Immature natural killer cell (primary cell): Measurements from ENCODE around the gene BICDL2. TPM values are rescaled to one million over a fixed set of nuclear protein-coding genes. Genes with fewer than 3 reads are reported as not detected.
A peak's percentile ranks its signal among the peaks of the same experiment; 100 is the strongest.

Experiments
- DNase-seq, 3 donors: peaks; one replicate each; pipeline ENCODE4 v3.0.0; 2022; ENCODE audit warnings: mixed read lengths in 1 of 3
- H3K27ac Mint-ChIP-seq, 6 donors: one replicate each; pipeline ENCODE4 v1.8.0; 2020; ENCODE audit warnings: mixed read lengths in 6 of 6, mild to moderate bottlenecking in 5 of 6, inconsistent platforms in 4 of 6, moderate library complexity in 3 of 6
- H3K27me3 Mint-ChIP-seq, 3 donors: one replicate each; pipeline ENCODE4 v1.8.0; 2020 to 2021; ENCODE audit warnings: low read depth in 3 of 3, mild to moderate bottlenecking in 3 of 3, mixed read lengths in 3 of 3, moderate library complexity in 3 of 3, inconsistent platforms in 1 of 3
- H3K36me3 Mint-ChIP-seq, 3 donors: one replicate each; pipeline ENCODE4 v1.8.0; 2020; ENCODE audit warnings: mixed read lengths in 3 of 3, inconsistent platforms in 2 of 3, mild to moderate bottlenecking in 2 of 3
- H3K4me1 Mint-ChIP-seq, 2 donors: one replicate each; pipeline ENCODE4 v1.8.0; 2020; ENCODE audit warnings: inconsistent platforms in 2 of 2, mild to moderate bottlenecking in 2 of 2, mixed read lengths in 2 of 2, moderate library complexity in 1 of 2
- H3K4me3 Mint-ChIP-seq, 5 donors: one replicate each; pipeline ENCODE4 v1.8.0; 2020; ENCODE audit warnings: mild to moderate bottlenecking in 5 of 5, mixed read lengths in 5 of 5, inconsistent platforms in 3 of 5, moderate library complexity in 3 of 5
- H3K9me3 Mint-ChIP-seq, 6 donors: one replicate each; pipeline ENCODE4 v1.8.0; 2020; ENCODE audit warnings: mild to moderate bottlenecking in 6 of 6, mixed read lengths in 6 of 6, inconsistent platforms in 4 of 6, moderate library complexity in 3 of 6
- polyA plus RNA-seq, 3 donors: library from polyadenylated mRNA; unstranded; fragments of 300-500 nt; fragmentation: Illumina TruSeq; gene quantifications; one replicate each; pipeline ENCODE4 v1.2.3, GENCODE V29; 2021

The BICDL2 gene
- polyA plus RNA-seq, 3 donors from 2014 or later, result not detected

DNA sequence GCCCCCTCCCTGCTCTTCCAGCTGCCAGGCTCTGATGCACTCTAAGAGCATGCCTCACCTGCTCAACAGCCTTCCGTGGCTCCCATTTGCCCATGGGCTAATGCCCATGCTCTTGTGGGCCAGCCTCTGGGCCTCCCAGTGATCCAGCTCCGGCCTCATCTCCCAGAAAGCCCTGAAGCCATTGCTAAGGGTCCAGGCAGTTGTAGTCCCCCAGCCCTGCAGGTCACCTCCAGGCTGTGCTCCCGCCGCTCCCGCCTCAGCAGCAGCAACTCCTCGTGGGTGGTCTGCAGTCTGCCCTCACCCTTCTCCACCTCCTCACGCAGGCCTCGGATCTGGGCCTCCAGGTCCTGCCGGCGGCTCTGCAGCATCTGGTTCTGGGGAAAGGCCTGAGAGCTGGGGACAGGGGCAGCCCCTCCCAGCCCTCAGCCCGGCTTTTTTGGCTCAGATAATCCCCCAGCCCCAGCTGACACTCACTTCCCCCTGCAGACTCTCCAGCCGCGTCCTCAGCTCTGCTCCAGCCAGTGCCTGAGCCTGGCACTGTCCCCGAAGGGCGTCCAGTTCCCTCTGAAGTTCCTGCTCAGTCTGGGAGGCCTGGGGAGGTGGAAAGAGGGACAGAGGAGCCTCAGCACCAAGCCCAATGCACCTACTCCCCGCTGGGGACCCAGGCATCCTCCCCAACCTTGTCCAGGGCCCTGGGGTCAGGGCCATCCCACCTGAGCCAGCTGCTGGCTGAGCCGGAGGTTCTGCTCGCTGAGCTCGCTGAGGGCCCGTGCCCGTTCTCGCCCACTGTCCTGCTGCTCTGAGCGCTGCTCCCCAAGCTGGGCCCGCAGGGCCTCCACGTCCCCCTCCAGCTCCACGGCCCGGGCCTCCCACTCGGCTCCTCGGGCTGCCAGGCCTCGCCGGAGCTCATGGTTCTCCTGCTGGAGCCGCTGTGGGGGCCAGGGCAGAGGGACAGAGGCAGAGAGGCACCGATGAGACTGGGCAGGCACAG is 6.2 kb downstream of the BICDL2 start:
- peaks cover 6 to 11% of the 10 kb centered on the region in 2 donors for H3K4me1 Mint-ChIP-seq

DNA sequence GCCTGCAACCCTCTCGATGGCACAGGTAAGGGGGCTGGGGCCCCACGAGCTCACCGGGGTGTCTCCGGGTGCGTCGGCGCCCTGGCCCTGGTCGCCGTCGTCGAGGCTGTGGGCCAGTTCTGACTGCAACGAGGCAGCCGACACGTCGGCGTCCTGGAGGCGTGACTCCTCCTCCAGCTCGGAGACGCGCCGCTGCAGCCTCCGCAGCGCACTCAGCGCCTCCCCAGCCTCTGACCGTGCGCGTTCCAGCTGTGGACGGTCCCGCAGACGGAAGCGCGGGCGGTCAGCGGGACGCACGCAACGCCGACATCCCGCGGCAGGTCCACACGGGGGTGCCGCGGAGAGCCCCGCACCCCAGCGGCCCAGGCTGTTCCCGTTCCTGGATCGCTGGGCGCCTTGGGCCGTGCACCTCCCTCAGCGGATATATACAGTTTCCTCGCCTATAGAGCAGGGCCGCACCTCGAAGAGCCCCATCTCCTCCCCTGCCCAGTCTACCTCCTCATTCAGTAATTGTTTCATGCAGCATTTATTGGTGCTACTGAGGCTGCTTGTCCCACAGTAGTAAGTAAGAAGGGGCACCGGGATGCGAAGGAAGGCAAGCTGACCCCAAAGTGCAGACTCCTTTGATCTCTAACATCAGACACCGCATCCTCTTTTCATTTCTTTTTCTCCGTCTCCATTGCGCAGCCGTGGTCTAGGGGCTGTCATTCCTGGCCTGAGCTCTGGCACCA is 7.1 kb downstream of the BICDL2 start:
- H3K4me3 Mint-ChIP-seq, result peak overlapping the region in 4 of 5 donors; percentile 1 to 68 (median 18)
- peaks cover 13 to 24% (median 23%) of the 10 kb centered on the region in 3 donors for H3K27me3 Mint-ChIP-seq
- DNase-seq, result no peak
- H3K9me3 Mint-ChIP-seq, result peaks cover 0 to 1% (median 0%) of the 10 kb centered on the region in 6 donors
- peaks cover 6 to 11% of the 10 kb centered on the region in 2 donors for H3K4me1 Mint-ChIP-seq
- H3K36me3 Mint-ChIP-seq, result peaks cover 4 to 12% (median 4%) of the 10 kb centered on the region in 3 donors
- no peak overlapping the region for H3K27ac Mint-ChIP-seq

More for the DNA sequence above, 6.2 kb downstream of the BICDL2 start:
- Mint-ChIP-seq H3K36me3 (peaks cover 4 to 12% (median 4%) of the 10 kb centered on the region in 3 donors), H3K9me3 (peaks cover 0 to 1% (median 0%) of the 10 kb centered on the region in 6 donors), H3K27ac (no peak overlapping the region), H3K27me3 (peaks cover 16 to 29% (median 23%) of the 10 kb centered on the region in 3 donors), H3K4me3 (peak overlapping the region in 4 of 5 donors; percentile 1 to 68 (median 18))
- DNase-seq, result no peak

DNA sequence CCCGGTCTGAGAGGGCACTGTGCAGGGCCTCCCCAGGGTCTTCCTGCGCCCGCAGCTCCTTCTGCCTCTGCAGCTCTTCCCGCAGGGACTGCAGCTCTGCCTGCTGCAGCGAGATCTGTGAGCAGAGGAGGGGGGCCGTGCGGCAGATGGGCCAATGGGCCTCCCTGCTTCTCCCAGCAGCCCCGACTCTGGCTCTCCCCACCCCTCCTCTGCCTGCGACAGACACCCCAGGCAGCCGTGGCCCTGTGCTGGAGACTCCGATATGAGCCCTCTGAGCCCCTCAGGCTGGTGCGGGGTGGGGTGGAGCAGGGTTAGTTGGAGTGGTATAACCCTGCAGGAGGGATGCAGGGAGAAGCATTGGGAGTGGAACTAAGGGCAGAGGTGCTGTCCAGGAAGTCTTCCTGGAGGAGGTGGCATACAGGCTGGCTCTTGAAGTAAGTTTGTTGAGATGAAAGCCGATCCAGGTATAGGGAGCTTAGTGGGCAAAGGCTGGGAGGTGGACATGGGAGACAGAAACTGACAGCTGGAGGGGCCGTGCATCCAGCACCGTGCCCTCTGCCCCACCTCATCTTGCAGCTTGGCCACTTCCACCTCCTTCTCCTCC is 7.9 kb downstream of the BICDL2 start:
- peaks cover 4 to 15% (median 7%) of the 10 kb centered on the region in 3 donors for H3K36me3 Mint-ChIP-seq
- H3K27me3 Mint-ChIP-seq, result peaks cover 14 to 21% (median 20%) of the 10 kb centered on the region in 3 donors
- no peak overlapping the region for H3K27ac Mint-ChIP-seq
- peaks cover 13 to 17% of the 10 kb centered on the region in 2 donors for H3K4me1 Mint-ChIP-seq
- peaks cover 0 to 1% (median 0%) of the 10 kb centered on the region in 6 donors for H3K9me3 Mint-ChIP-seq
- no peak for DNase-seq
- H3K4me3 Mint-ChIP-seq, result no peak overlapping the region

DNA sequence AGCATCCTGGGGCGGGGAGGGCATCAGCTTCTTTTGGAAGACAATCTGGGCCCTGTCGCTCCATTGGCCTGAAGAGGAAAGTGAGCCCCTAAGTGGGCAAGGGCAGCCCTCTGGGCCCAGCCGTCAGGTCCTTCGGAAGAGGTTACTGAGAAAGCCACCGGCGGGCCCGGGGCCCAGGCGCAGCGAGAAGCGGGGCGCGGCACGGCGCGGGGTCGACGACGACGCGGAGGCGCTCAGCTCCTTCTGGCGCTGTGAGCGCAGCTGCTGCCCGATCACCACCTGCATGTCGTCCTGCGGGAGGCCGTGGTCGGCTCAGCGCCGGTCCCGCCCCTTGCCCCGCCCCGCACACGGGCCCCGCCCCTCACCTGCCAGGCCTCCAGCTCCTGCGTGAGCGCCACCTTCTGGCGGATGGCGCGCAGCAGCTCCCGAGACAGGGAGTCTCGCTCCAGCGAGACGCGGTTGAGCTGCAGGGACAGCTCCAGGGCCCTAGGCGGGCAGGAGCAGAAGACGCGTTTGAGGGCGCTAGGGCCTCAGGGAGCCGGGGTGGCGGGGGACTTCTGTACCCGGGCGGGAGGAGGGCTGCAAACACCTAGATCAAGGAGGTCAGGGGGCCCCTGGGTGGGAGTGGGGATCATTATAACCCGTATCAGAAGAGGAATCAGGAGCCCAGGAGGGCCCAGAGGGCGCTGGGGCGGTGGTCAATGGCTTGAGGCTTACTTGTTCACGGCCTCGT is 8.6 kb downstream of the BICDL2 start:
- Mint-ChIP-seq H3K9me3 (peaks cover 0 to 1% (median 0%) of the 10 kb centered on the region in 6 donors), H3K4me3 (peak overlapping the region in 2 of 5 donors; percentile 33 to 44), H3K27me3 (peaks cover 10 to 17% (median 14%) of the 10 kb centered on the region in 3 donors), H3K4me1 (peaks cover 19 to 23% of the 10 kb centered on the region in 2 donors), H3K27ac (no peak overlapping the region), H3K36me3 (peaks cover 4 to 15% (median 7%) of the 10 kb centered on the region in 3 donors)
- peak; percentile 73 to 75 (median 75) for DNase-seq

DNA sequence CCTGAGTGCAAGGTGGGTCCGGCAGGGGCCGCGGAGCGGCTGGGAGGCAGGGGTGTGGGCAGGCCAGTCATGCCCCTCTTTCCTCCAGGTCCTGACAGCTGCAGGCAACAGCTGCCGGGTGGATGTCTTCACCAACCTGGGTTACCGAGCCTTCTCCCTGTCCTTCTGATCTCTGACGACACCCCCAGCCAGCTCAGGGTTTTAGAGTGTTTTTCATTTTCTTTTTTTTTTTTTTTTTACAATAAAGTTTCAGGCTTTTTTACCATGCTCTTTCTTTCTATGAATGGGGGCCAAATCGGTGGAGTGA is 9.3 kb downstream of the BICDL2 start:
- no peak overlapping the region for H3K27ac Mint-ChIP-seq
- H3K9me3 Mint-ChIP-seq, result peaks cover 0 to 1% (median 0%) of the 10 kb centered on the region in 6 donors
- peaks cover 26 to 30% of the 10 kb centered on the region in 2 donors for H3K4me1 Mint-ChIP-seq
- DNase-seq, result no peak
- peaks cover 6 to 11% (median 10%) of the 10 kb centered on the region in 3 donors for H3K27me3 Mint-ChIP-seq
- no peak overlapping the region for H3K4me3 Mint-ChIP-seq
- H3K36me3 Mint-ChIP-seq, result peaks cover 4 to 15% (median 7%) of the 10 kb centered on the region in 3 donors

DNA sequence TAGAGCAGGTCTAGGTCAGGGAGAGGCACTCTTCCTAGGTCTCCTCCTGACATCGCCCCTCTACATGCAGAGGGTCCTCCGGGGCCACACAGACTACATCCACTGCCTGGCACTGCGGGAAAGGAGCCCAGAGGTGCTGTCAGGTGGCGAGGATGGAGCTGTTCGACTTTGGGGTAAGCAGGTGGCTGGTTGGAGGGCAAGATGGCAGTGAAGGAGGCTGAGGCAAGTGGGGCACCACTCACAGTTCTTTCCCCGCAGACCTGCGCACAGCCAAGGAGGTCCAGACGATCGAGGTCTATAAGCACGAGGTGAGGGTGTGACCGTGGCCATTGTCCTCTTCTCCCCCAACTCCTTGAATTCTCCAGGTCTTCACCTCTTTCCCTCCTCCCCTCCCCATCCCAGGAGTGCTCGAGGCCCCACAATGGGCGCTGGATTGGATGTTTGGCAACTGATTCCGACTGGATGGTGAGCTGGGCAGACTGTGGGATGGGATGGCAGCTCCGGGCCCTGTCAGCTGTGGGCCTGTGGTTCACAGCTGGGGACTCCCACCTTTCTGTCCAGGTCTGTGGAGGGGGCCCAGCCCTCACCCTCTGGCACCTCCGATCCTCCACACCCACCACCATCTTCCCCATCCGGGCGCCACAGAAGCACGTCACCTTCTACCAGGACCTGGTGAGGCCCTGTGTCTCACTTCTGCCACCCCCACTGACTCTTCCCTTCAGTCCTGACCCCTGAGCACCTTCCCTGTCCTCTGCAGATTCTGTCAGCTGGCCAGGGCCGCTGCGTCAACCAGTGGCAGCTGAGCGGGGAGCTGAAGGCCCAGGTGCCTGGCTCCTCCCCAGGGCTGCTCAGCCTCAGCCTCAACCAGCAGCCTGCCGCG is 9.9 kb downstream of the BICDL2 start:
- DNase-seq, result no peak
- Mint-ChIP-seq H3K4me1 (peaks cover 32 to 36% of the 10 kb centered on the region in 2 donors), H3K9me3 (peaks cover 0 to 1% (median 0%) of the 10 kb centered on the region in 6 donors), H3K4me3 (no peak overlapping the region), H3K27me3 (peaks cover 5 to 10% (median 9%) of the 10 kb centered on the region in 3 donors), H3K36me3 (peaks cover 4 to 15% (median 7%) of the 10 kb centered on the region in 3 donors), H3K27ac (peak overlapping the region in 1 of 6 donors; percentile 24)

DNA sequence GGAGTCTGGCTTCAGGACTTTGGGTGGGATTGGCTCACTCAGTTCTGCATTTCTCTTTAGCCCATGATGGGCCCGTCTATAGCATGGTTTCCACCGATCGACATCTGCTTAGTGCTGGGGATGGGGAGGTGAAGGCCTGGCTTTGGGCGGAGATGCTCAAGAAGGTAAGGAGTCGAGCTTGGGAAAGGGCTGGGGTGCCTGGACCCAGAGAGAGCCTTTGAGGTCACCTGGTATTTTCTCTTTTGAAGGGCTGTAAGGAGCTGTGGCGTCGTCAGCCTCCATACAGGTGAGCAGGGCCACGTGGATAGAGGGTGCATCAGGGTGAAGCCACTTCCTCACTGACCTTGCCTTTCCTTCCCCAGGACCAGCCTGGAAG is 10.8 kb downstream of the BICDL2 start:
- peaks cover 4 to 15% (median 7%) of the 10 kb centered on the region in 3 donors for H3K36me3 Mint-ChIP-seq
- H3K27ac Mint-ChIP-seq, result no peak overlapping the region
- H3K9me3 Mint-ChIP-seq, result no peaks in the 10 kb centered on the region
- DNase-seq, result no peak
- no peak overlapping the region for H3K4me3 Mint-ChIP-seq
- peaks cover 40 to 43% of the 10 kb centered on the region in 2 donors for H3K4me1 Mint-ChIP-seq
- H3K27me3 Mint-ChIP-seq, result peaks cover 8 to 12% (median 9%) of the 10 kb centered on the region in 3 donors

DNA sequence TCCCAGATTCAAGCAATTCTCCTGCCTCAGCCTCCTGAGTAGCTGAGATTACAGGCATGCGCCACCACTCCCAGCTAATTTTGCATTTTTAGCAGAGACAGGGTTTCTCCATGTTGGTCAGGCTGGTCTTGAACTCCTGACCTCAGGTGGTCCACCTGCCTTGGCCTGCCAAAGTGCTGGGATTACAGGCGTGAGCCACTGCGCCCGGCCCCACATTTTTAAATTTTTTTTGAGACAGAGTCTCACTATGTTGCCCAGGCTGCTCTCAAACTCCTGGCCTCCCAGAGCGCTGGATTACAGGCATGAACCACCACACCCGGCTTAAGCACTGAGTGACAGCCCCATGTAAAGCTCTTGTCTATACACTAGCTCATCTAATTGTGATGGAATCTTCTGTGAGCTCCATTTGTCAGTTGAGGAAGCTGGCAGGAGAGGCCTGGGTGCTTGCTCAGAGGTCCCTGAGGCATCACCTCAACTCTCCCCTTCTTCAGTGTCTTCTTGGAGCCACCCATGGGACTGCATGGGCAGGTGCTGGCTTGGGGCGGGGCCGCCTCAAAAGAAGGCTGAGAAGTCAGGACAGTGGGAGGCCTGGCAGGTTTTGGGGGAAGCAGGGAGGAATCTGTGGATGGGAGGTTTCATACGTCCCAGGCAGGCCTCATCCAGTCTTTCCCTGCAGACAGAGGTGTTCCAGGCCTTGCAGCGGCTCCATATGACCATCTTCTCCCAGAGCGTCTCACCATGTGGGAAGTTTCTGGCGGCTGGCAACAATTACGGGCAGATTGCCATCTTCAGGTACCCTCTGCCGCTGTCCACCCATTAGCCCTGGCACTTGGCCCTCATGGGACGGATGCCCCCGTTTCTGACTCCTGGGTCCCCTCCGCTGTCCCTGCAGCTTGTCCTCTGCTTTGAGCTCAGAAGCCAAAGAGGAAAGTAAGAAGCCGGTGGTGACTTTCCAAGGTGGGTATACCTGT is 11.4 kb downstream of the BICDL2 start:
- H3K4me3 Mint-ChIP-seq, result peak overlapping the region in 1 of 5 donors; percentile 4
- H3K9me3 Mint-ChIP-seq, result no peaks in the 10 kb centered on the region
- no peak for DNase-seq
- H3K27me3 Mint-ChIP-seq, result peaks cover 7 to 12% (median 8%) of the 10 kb centered on the region in 3 donors
- peaks cover 45 to 47% of the 10 kb centered on the region in 2 donors for H3K4me1 Mint-ChIP-seq
- H3K36me3 Mint-ChIP-seq, result peaks cover 4 to 15% (median 7%) of the 10 kb centered on the region in 3 donors
- no peak overlapping the region for H3K27ac Mint-ChIP-seq

DNA sequence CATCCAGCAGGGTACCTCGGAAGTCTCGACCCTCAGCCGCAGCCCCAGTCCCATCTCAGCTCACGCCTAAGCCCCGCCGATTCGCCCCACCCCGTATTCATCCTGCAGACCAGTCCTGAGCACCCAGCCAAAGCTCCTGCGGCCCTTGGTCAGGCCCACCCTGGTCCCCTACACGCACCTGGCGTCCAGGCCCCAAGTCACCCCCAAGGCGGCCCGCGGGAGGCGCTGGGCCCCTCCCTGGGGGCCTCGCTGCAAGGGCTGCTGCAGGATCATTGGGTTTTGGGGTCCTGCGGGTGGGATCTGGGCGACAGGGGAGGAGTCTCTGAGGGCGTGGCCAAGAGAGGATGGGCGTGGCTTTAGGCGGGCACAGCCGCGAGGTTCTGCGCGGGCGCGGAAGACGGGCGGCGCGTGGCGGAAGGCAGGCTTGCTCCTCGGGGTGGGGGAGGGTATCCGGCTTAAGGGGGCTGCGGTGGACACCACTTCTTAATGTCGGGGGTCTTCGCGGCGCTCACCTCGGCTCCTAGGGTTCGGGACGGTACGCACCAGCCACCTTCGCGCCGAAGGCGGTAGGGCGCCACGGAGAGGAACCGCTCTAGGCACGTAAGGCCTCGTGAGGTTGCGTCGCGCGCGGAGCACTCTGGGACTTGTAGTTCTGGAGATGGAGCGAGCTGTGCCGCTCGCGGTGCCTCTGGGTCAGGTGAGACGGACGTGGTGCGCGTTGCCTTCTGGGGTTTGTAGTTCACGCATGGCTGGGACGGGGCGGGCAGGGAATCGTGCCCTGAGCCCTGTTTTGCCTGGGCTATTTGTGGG is 12.9 kb downstream of the BICDL2 start, which contains the start of the genes HCFC1R1 and THOC6:
Gene HCFC1R1, minus strand, starts transcription at position 274 of the 810 bp plus-strand sequence. Its CDS starts 1 bp downstream, at position 273.
Gene THOC6, plus strand, starts transcription at position 367 of the 810 bp plus-strand sequence. Its CDS starts 292 bp downstream, at position 659.
- Mint-ChIP-seq H3K36me3 (peaks cover 3 to 15% (median 4%) of the 10 kb centered on the region in 3 donors), H3K9me3 (no peaks in the 10 kb centered on the region), H3K27me3 (peaks cover 3 to 11% (median 9%) of the 10 kb centered on the region in 3 donors), H3K27ac (peak within 1 kb of the TSS; percentile 79 to 96 (median 94)), H3K4me1 (peaks cover 45% of the 10 kb centered on the region in 2 donors), H3K4me3 (peak within 1 kb of the TSS; percentile 86 to 94 (median 90))
- DNase-seq, result peak; percentile 92

DNA sequence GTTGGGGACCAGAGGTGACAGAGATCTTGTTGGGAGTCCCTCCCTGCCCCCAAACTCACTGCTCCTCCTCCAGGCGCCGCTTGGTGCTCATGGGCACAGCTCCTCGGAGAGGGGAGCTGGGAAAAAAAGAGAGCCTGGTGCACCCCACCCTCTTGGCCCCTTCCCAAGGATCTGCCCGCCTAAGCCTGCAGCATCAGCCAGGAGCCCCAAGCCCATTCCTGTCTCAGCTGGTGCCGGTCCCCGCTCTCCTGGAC is 13.4 kb downstream of the BICDL2 start:
- H3K27me3 Mint-ChIP-seq, result peaks cover 2 to 11% (median 8%) of the 10 kb centered on the region in 3 donors
- H3K27ac Mint-ChIP-seq, result peak overlapping the region; percentile 79 to 96 (median 88)
- DNase-seq, result no peak
- H3K9me3 Mint-ChIP-seq, result no peaks in the 10 kb centered on the region
- peaks cover 3 to 15% (median 4%) of the 10 kb centered on the region in 3 donors for H3K36me3 Mint-ChIP-seq
- H3K4me1 Mint-ChIP-seq, result peaks cover 44 to 45% of the 10 kb centered on the region in 2 donors
- H3K4me3 Mint-ChIP-seq, result peak overlapping the region; percentile 86 to 94 (median 90)
